GM21529 (cell line): ENCODE measurements around the gene MSRB3.
"Not testable (repeated sequence)": the region's sequence is repeated elsewhere in the genome, so short reads cannot be mapped to it uniquely, and the experiment has no call there.

ENCODE experiments used
- ATAC-seq: cut with Tn5 transposase; IDR thresholded peaks from one replicate; pipeline ENCODE4 v1.9.1; 2021; ENCODE audit not compliant: unreplicated experiment

Gene MSRB3

DNA sequence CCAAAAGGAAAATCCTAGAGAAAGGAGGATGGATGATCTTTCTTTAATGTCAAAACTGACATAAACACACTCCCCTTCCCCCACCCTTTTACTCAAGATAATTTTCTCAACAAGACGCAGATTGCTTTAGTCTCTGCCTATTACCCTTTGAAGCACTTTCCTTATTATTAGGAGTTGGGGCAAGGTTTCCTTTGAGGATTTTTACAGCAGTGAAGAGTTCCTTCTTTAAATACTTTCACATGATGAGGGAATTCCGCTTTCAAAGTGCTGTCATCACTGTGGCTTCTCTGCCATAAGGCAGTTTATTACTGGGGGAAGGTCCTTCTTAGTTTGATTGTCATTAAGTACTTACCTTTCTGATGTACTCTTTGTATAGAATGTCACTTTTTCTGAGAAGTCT is 172.1 kb downstream of the MSRB3 start:
- ATAC-seq, result no peak

GRCh38 chr12:65454115-65454787 is 175.8 kb downstream of the MSRB3 start:
- ATAC-seq, result no peak

DNA sequence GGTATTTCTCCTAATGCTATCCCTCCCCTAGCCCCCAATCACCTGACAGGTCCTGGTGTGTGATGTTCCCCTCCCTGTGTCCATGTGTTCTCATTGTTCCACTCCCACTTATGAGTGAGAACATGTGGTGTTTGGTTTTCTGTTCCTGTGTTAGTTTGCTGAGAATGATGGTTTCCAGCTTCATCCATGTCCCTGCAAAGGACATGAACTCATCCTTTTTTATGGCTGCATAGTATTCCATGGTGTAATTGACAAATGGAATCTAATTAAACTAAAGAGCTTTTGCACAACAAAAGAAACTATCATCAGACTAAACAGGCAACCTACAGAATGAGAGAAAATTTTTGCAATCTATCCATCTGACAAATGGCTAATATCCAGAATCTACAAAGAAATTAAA is 178.9 kb downstream of the MSRB3 start:
- not testable (repeated sequence) for ATAC-seq

- ATAC-seq, result no peak
Observed at GRCh38 chr12:65458718-65459117, 180.2 kb downstream of the MSRB3 start.

DNA sequence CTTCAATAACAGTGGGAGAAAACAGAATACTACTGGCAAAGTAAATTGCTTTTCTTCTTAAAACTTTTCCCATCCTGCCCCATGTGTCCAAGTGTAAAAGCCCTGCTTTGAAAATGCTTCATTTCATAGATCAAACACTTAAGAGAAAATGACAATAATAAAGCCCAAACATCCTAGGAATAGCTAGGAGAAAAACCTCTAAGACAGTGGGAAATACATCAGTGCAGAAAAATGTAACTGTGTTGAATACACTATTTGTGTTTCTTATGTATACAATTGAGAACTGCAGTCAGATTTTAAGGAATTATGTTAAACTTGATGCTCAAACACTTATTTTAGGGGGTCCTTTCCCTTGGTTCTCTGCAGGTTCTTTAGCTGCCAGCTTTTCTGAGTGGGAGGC is 181.1 kb downstream of the MSRB3 start:
- no peak for ATAC-seq

GRCh38 chr12:65460063-65460462 is 181.6 kb downstream of the MSRB3 start:
- no peak for ATAC-seq

GRCh38 chr12:65461017-65461416 is 182.5 kb downstream of the MSRB3 start:
- no peak for ATAC-seq

DNA sequence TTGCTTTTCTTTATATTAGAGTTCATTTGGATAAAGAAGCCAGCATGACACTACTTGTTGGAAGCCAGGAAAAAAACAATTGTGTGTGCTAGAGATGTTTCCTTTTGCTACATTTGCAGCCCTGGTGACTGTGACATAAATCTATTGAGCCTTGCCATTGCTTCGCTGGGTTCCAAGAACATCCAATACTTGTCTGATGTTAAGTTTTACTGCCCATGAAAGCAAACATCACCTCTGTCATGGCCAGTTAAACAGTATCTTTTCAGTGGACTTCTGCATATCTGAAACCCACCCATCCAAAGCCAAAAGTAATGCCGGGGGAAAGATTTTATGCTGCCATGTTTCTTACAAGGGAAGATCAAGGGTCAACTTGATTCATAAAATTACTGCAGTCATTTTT is 184.0 kb downstream of the MSRB3 start:
- no peak for ATAC-seq

- ATAC-seq, result no peak
Observed at GRCh38 chr12:65463082-65463481, 184.6 kb downstream of the MSRB3 start.

GRCh38 chr12:65463611-65464010 is 185.1 kb downstream of the MSRB3 start:
- no peak for ATAC-seq

DNA sequence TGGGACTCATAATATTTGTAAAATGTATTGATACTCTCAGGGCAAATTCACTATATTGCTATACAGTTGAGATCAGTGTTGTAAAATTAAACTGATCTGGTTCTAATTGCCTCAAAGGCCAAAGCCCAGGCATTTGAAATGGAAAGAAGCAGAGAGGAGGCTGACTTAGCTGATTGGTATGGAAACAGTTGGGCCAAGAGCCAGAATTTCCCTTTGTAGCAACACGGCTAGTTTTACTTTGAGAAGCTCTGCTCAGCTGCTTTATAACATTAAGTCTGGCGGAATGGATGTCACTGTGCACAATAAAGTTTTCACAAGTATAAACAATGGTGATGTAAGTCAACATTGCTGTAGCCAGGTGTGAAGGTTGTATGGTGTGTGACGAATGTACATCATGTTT is 186.4 kb downstream of the MSRB3 start:
- no peak for ATAC-seq

DNA sequence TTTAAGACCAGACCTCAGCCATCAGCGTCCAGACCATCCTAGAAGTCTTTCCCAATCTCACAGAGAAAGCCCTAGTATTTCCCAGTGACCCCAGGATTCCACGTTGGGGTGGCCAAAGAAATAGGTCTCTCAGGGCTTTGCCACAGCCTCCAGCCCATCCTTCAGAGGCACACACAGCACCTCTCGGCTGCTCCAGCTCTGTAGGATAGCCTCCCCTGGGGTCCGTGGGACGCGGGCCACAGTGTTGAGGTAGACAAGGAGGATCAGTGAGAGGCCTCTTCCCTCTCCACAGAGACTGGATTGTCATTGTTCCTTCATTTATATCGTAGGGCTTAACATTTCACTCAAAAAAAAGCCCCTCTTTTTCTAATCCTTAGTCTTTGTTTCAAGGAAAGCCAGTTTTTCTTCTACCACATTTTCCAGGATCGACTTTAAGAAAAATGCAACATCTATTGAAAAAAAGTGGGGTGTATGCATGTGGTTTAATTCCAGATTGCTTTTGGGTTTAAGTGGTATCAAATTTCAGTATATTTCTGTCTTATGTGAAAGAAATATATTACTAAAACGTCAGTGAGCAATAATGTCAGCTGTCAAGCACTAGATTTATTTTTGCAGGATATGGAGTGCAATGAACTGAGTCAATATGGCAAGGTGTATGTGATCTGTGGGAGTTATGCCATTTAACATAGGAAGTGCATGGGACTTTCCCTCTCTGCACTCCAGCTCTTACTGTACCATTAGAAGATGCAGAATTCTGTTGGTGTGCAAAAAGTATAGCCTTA is 187.5 kb downstream of the MSRB3 start:
- no peak for ATAC-seq

- ATAC-seq, result no peak
Observed at GRCh38 chr12:65466911-65467310, 188.4 kb downstream of the MSRB3 start.

GRCh38 chr12:65470256-65470655 is 191.8 kb downstream of the MSRB3 start:
- no peak for ATAC-seq

DNA sequence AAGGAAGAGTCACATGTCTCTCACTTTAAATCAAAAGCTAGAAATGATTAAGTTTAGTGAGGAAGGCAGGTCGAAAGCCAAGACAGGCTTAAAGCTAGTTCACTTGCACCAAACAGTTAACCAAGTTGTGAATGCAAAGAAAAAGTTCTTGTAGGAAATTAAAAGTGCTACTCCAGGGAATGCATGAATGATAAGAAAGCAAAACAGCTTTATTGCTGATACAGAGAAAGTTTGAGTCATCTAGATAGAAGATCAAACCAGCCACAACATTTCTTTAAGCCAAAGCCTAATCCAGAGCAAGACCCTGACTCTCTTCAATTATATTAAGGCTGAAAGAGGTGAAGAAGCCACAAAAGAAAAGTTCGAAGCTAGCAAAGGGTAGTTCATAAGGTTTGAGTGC is 193.6 kb downstream of the MSRB3 start:
- ATAC-seq, result no peak

DNA sequence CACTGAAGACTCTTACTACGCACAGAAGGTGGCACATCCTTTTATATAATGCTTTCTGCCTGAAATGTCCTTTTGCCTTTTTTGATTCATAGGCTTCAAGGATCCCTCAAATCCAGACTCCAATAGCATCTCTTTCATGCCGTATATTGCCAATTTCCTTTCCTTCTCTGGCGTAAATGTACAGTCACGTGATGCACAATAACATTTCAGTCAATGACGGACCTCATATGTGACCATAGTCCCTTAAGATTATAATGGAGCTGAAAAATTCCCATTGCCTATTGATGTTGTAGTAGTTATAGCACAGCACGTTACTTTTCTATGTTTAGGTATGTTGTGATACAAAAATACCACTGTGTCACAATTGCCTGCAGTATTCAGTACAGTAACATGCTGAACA is 196.3 kb downstream of the MSRB3 start:
- no peak for ATAC-seq

GRCh38 chr12:65477721-65478120 is 199.2 kb downstream of the MSRB3 start:
- no peak for ATAC-seq

DNA sequence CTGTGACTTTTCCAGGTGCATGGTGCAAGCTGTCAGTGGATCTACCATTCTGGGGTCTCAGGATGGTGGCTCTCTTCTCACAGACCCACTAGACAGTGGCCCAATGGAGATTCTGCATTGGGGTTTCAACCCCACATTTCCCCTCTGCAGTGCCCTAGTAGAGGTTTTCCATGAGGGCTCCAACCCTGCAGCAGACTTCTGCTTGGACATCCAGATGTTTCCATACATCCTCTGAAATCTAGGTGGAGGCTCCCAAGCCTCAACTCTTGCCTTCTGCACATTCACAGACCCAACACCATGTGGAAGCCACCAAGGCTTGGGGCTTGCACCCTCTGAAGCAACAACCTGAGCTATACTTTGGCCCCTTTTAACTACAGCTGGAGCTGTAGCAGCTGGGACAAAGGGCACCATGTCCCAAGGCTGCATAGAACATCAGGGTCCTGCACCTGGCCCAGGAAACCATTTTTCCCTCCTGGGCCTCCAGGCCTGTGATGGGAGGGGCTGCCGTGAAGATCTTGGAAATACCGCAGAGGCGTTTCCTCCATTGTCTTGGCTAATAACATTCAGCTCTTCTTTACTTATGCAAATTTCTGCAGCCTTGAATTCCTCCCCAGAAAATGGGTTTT is 205.5 kb downstream of the MSRB3 start:
- not testable (repeated sequence) for ATAC-seq

GRCh38 chr12:65488197-65488596 is 209.7 kb downstream of the MSRB3 start:
- no peak for ATAC-seq

GRCh38 chr12:65490250-65490649 is 211.8 kb downstream of the MSRB3 start:
- ATAC-seq, result no peak

DNA sequence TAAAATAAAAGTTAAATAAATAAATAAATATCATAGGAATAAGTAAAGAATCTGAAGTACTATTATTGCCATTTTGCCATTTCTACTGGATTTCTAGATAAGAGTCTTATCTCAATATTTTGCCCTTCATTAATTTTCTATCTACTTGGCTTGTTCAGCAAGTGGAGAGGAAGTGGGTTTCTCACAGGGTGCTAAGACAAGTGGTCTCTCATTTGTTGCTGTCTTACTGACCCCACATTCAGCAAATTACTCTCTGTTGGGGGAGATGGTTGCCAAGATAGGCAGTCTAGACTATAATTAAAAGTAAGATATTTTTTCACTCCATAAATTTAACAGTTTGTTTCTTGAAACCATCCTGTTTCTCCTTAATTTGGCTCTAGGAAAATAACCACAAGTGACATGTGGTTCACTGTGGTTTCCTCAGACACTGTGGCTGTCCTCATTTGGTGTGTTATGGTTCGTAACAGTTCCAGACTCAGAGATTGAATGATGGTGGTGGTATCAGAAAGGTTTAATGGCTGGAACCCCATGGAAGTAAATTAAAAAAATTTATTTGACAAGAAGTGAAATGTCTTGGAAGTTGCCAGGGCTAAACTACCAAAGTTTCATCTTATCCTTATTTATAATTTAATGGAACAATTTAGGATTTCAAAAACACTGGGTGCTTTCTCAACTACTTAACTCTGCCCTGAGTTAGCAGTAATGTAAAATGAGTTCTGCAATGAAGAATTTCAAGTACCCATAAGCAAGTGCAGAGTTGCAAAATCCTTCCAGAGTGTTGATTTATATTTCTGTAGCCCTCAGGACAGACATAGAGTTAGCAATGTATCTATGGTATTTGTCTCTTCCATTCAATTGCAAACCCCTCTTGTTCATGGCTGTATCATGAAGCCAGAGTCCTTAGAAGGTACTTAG is 214.8 kb downstream of the MSRB3 start:
- no peak for ATAC-seq
